DOHH2 (cell line): ENCODE measurements around the gene CARHSP1.

Source experiments
- CTCF ChIP-seq: fragments of 200-600 bp; sonication (generic); IDR thresholded peaks from one replicate; pipeline ENCODE4 v1.5.1; 2014; ENCODE audit warnings: antibody characterized with exemption, mild to moderate bottlenecking, low read depth, low read length; ENCODE audit not compliant: poor library complexity, severe bottlenecking
- EZH2phosphoT487 ChIP-seq: fragments of 200-600 bp; sonication (generic); IDR thresholded peaks from 2 replicates; pipeline ENCODE4 v1.6.1; 2017; ENCODE audit warnings: borderline replicate concordance, mild to moderate bottlenecking, antibody characterized with exemption, low read length, moderate library complexity, mixed read lengths

GRCh38 chr16:8894736-8895334 lies 26.0 kb upstream of the CARHSP1 start:
- TF ChIP-seq CTCF (no peak), EZH2phosphoT487 (no peak)
